A549 (cell line): ENCODE data around the gene PTPRN2. TPM values are rescaled to one million over a fixed set of nuclear protein-coding genes. Genes with fewer than 3 reads are reported as not detected.

ENCODE experiments used
- ATAC-seq, 2 experiments: fragments of 200-7000 bp in 1 of 2; fragments of >200 bp in 1 of 2; cut with Nextera tagmentation in 1 of 2; cut with Tn5 transposase in 1 of 2; 3 replicates each; pipeline versions ENCODE4 v1.8.0 to v1.9.1; 2018 to 2020; ENCODE audit warnings: mild to moderate bottlenecking in 1 of 2, moderate library complexity in 1 of 2
- CTCF ChIA-PET: fragments of 300-600 bp; sonication (Branson Sonifier 250); formaldehyde crosslinking; extraction: SDS; loops from one replicate; lab custom pipeline; 2021; ENCODE audit warnings: antibody characterized with exemption, inconsistent platforms; lab: Yijun Ruan, JAX
- POLR2A ChIA-PET: fragments of 350-600 bp; formaldehyde crosslinking; extraction: SDS; loops from one replicate; lab custom pipeline; 2021; ENCODE audit warnings: antibody characterized with exemption, inconsistent platforms; lab: Yijun Ruan, JAX
- DNase-seq, 2 experiments: peaks; one replicate each; pipeline versions ENCODE4 v3.0.0 to v3.0.0-alpha.2; 2011 to 2016; ENCODE audit warnings: low read depth in 1 of 2, low spot score in 1 of 2
- FAIRE-seq: peaks from 2 replicates; lab custom pipeline; 2011; peaks lifted over from hg19 to GRCh38; lab: Jason Lieb, UNC
- H3K27ac ChIP-seq, 2 experiments: fragments of >200 bp; sonication (Bioruptor Twin); formaldehyde crosslinking; 3 replicates each; pipeline ENCODE4 v1.5.1; 2016 to 2017
- H3K4me1 ChIP-seq: fragments of >200 bp; sonication (Bioruptor Twin); formaldehyde crosslinking; 3 replicates; pipeline ENCODE4 v1.6.1; 2016
- H3K4me2 ChIP-seq: fragments of >200 bp; sonication (Bioruptor Twin); formaldehyde crosslinking; 3 replicates; pipeline ENCODE4 v1.6.1; 2016
- H3K4me3 ChIP-seq: fragments of >200 bp; sonication (Bioruptor Twin); formaldehyde crosslinking; 3 replicates; pipeline ENCODE4 v1.5.1; 2016
- H3K9me3 ChIP-seq: fragments of >200 bp; sonication (Bioruptor Twin); formaldehyde crosslinking; 3 replicates; pipeline ENCODE4 v1.6.1; 2016
- CBX8 ChIP-seq: fragments of 200-600 bp; sonication (generic); IDR thresholded peaks from 2 replicates; pipeline ENCODE4 v1.6.1; 2016
- CHD2 ChIP-seq: fragments of 150-350 bp; IDR thresholded peaks from 2 replicates; pipeline ENCODE4 v1.6.1; 2014; ENCODE audit warnings: low read length; ENCODE audit not compliant: partially characterized antibody
- CTCF ChIP-seq: fragments of >200 bp; sonication (Bioruptor Twin); formaldehyde crosslinking; IDR thresholded peaks from 3 replicates; pipeline ENCODE4 v1.5.1; 2016
- EHF ChIP-seq: fragments of 250-450 bp; sonication (Bioruptor Pico); IDR thresholded peaks from 2 replicates; pipeline ENCODE4 v1.5.0; 2020; ENCODE audit warnings: mild to moderate bottlenecking
- EHMT2 ChIP-seq: fragments of 200-600 bp; sonication (generic); IDR thresholded peaks from 2 replicates; pipeline ENCODE4 v1.6.1; 2016; ENCODE audit warnings: antibody characterized with exemption, low read depth, mild to moderate bottlenecking, moderate library complexity
- EP300 ChIP-seq, 2 experiments: fragments of >200 bp; sonication (Bioruptor Twin); formaldehyde crosslinking; IDR thresholded peaks; 2 replicates in 1 of 2; 3 replicates in 1 of 2; pipeline ENCODE4 v1.6.1; 2016 to 2017
- FOXS1 ChIP-seq: fragments of 250-450 bp; sonication (Bioruptor Pico); IDR thresholded peaks from 2 replicates; pipeline ENCODE4 v1.5.0; 2020; ENCODE audit warnings: mild to moderate bottlenecking, moderate library complexity
- HEYL ChIP-seq: fragments of 250-450 bp; sonication (Bioruptor Pico); IDR thresholded peaks from 2 replicates; pipeline ENCODE4 v1.8.0; 2021; ENCODE audit warnings: mild to moderate bottlenecking, moderate library complexity
- HOXA7 ChIP-seq: fragments of 250-450 bp; sonication (Bioruptor Pico); IDR thresholded peaks from 2 replicates; pipeline ENCODE4 v1.5.0; 2020; ENCODE audit warnings: mild to moderate bottlenecking, moderate library complexity
- HOXB13 ChIP-seq: fragments of 250-450 bp; sonication (Bioruptor Pico); IDR thresholded peaks from 2 replicates; pipeline ENCODE4 v1.5.0; 2020; ENCODE audit warnings: low read depth, mild to moderate bottlenecking, moderate library complexity
- JUNB ChIP-seq: fragments of >200 bp; sonication (Bioruptor Twin); formaldehyde crosslinking; IDR thresholded peaks from 2 replicates; pipeline ENCODE4 v1.6.1; 2016
- MAFK ChIP-seq: fragments of 450-650 bp; IDR thresholded peaks from 2 replicates; pipeline ENCODE4 v1.6.1; 2014; ENCODE audit not compliant: partially characterized antibody
- POLR2A ChIP-seq: IDR thresholded peaks from 2 replicates; pipeline ENCODE4 v1.6.1; 2012; ENCODE audit warnings: mild to moderate bottlenecking, low read length
- RAD21 ChIP-seq, 2 experiments: fragments of >200 bp in 1 of 2; sonication (Bioruptor Twin) in 1 of 2; formaldehyde crosslinking in 1 of 2; IDR thresholded peaks in 1 of 2; conservative IDR thresholded peaks in 1 of 2; 2 replicates in 1 of 2; 3 replicates in 1 of 2; pipeline ENCODE4 v1.6.1; 2012 to 2018; ENCODE audit warnings: inconsistent platforms in 1 of 2
- RCOR1 ChIP-seq: fragments of 150-350 bp; IDR thresholded peaks from 2 replicates; pipeline ENCODE4 v1.6.1; 2014; ENCODE audit warnings: antibody characterized with exemption, low read length, low read depth
- ZNF302 ChIP-seq: fragments of 250-450 bp; sonication (Bioruptor Pico); IDR thresholded peaks from 2 replicates; pipeline ENCODE4 v1.9.0; 2021; ENCODE audit warnings: inconsistent platforms, mild to moderate bottlenecking, moderate library complexity
- ZSCAN20 ChIP-seq: fragments of 250-450 bp; sonication (Bioruptor Pico); IDR thresholded peaks from 2 replicates; pipeline ENCODE4 v1.8.0; 2022; ENCODE audit warnings: mild to moderate bottlenecking, moderate library complexity
- whole genome bisulfite sequencing: methylation state at CpG from one replicate; pipeline ENCODE4 v1.1.6; 2017; ENCODE audit errors: missing lambda C conversion rate; 5-methylcytosine and 5-hydroxymethylcytosine counted together
- polyA plus RNA-seq, 4 experiments: library from polyadenylated mRNA; depleted of rRNA in 3 of 4; stranded (reverse); fragments of >200 nt; fragmentation: RNase III in 1 of 4; extraction: RNeasy Plus Mini Kit Qiagen cat#74134 plus additional on column Dnase treatment in 1 of 4; gene quantifications; 2 replicates in 3 of 4; 3 replicates in 1 of 4; pipeline ENCODE4 v1.2.3, GENCODE V29; 2011 to 2017
- TF ChIP-seq, protein P1 (sequence below): fragments of 200-600 bp; sonication (generic); IDR thresholded peaks from 2 replicates; pipeline ENCODE4 v1.6.1; 2016; ENCODE audit warnings: antibody characterized with exemption, mild to moderate bottlenecking, moderate library complexity
- TF ChIP-seq, protein P2 (sequence below): fragments of 150-350 bp; IDR thresholded peaks from 2 replicates; pipeline ENCODE4 v1.6.1; 2014; ENCODE audit warnings: low read depth, mild to moderate bottlenecking, low read length
- TF ChIP-seq, protein P3 (sequence below): fragments of >200 bp; sonication (Bioruptor Twin); formaldehyde crosslinking; IDR thresholded peaks from 3 replicates; pipeline ENCODE4 v1.6.1; 2016

PTPRN2 gene
- polyA plus RNA-seq, 2 of the 4 experiments (the other 2 are of a cell fraction), result 0.41 to 1.2 TPM

- TF ChIP-seq RAD21 (conservative IDR thresholded peaks at IDR 0.05 in 1 of 2, IDR thresholded peaks at IDR 0.05 in 1 of 2) (no peak), CTCF (no peak), CBX8 (no peak)
- TF ChIP-seq, protein P1, sequence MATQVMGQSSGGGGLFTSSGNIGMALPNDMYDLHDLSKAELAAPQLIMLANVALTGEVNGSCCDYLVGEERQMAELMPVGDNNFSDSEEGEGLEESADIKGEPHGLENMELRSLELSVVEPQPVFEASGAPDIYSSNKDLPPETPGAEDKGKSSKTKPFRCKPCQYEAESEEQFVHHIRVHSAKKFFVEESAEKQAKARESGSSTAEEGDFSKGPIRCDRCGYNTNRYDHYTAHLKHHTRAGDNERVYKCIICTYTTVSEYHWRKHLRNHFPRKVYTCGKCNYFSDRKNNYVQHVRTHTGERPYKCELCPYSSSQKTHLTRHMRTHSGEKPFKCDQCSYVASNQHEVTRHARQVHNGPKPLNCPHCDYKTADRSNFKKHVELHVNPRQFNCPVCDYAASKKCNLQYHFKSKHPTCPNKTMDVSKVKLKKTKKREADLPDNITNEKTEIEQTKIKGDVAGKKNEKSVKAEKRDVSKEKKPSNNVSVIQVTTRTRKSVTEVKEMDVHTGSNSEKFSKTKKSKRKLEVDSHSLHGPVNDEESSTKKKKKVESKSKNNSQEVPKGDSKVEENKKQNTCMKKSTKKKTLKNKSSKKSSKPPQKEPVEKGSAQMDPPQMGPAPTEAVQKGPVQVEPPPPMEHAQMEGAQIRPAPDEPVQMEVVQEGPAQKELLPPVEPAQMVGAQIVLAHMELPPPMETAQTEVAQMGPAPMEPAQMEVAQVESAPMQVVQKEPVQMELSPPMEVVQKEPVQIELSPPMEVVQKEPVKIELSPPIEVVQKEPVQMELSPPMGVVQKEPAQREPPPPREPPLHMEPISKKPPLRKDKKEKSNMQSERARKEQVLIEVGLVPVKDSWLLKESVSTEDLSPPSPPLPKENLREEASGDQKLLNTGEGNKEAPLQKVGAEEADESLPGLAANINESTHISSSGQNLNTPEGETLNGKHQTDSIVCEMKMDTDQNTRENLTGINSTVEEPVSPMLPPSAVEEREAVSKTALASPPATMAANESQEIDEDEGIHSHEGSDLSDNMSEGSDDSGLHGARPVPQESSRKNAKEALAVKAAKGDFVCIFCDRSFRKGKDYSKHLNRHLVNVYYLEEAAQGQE, result no peak
- TF ChIP-seq, all 56 proteins: peak for 0
Measured at GRCh38 chr7:157580324-157580723, 1007.3 kb downstream of the PTPRN2 start (continued).

- no peak for DNase-seq
- Histone ChIP-seq H3K4me1 (no peaks in the 10 kb centered on the region), H3K4me2 (no peak overlapping the region), H3K27ac (no peak overlapping the region)
- POLR2A ChIA-PET, result no interaction called here
- no peak for ATAC-seq
- no peak for FAIRE-seq
- 69% methylated on average over 16 of the region's 16 CpGs for WGBS
- TF ChIP-seq EP300 (IDR thresholded peaks at IDR 0.05), result no peak
- no peak for TF ChIP-seq MAFK
- no peak for TF ChIP-seq ZNF302 (CRISPR knock-in tag)
- no peak for TF ChIP-seq EHF
- no peak for TF ChIP-seq RAD21 (conservative IDR thresholded peaks at IDR 0.05 in 1 of 2, IDR thresholded peaks at IDR 0.05 in 1 of 2)
- TF ChIP-seq HOXA7 (CRISPR knock-in tag), result no peak
- TF ChIP-seq, protein P2, sequence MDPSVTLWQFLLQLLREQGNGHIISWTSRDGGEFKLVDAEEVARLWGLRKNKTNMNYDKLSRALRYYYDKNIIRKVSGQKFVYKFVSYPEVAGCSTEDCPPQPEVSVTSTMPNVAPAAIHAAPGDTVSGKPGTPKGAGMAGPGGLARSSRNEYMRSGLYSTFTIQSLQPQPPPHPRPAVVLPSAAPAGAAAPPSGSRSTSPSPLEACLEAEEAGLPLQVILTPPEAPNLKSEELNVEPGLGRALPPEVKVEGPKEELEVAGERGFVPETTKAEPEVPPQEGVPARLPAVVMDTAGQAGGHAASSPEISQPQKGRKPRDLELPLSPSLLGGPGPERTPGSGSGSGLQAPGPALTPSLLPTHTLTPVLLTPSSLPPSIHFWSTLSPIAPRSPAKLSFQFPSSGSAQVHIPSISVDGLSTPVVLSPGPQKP, result no peak
- TF ChIP-seq HOXB13 (CRISPR knock-in tag), result no peak
- TF ChIP-seq RCOR1, result no peak
- no peak for TF ChIP-seq FOXS1 (CRISPR knock-in tag)
- TF ChIP-seq JUNB, result no peak
- TF ChIP-seq HEYL (CRISPR knock-in tag), result no peak
- TF ChIP-seq EHMT2, result no peak
- TF ChIP-seq ZSCAN20, result no peak
- TF ChIP-seq, all 56 proteins: peak for 0
- no peaks in the 10 kb centered on the region for H3K9me3 ChIP-seq
- CTCF ChIA-PET, result no interaction called here
- H3K4me3 ChIP-seq, result no peak overlapping the region
Measured at GRCh38 chr7:157579425-157579824, 1008.2 kb downstream of the PTPRN2 start.

DNA sequence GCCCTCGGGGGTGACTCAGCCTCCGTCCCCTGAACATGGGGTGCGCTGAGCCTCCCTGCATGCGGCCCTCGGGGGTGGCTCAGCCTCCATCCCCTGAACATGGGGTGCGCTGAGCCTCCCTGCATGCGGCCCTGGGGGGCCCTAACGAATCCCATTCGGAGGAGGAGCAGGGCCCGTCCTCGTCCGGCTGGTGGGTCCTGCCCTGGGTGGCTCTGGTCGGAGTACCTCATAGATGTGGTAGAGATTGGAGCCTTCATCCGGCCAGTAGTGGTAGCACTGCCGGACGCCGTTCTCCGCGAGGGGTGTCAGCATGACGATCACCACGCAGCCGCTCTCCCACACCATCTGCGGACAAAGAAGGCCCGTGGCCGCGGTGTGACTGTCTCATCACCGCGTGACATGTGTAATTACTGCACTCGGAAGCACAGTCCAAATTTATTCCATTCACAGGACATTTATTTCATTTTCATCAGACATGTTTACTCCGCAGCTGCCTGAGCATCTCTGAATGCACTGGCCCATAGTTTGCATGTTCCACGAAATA lies 1009.8 kb downstream of the PTPRN2 start:
- H3K27ac ChIP-seq, result no peak overlapping the region

More for the DNA sequence above, 1009.8 kb downstream of the PTPRN2 start:
- no peak for DNase-seq
- Histone ChIP-seq H3K4me2 (no peak overlapping the region), H3K4me1 (no peaks in the 10 kb centered on the region), H3K4me3 (no peak overlapping the region), H3K9me3 (no peaks in the 10 kb centered on the region)
- ChIA-PET CTCF (interaction anchor here (0.6 kb wide), 1 partner anchor 353 kb away, joined by 3 read pairs; no protein-coding TSS in a partner anchor), POLR2A (no interaction called here)
- no peak for FAIRE-seq
- TF ChIP-seq POLR2A, result no peak
- no peak for TF ChIP-seq ZSCAN20
- TF ChIP-seq EP300 (IDR thresholded peaks at IDR 0.05), result no peak
- no peak for TF ChIP-seq CTCF
- no peak for TF ChIP-seq CHD2
- TF ChIP-seq, protein P3, sequence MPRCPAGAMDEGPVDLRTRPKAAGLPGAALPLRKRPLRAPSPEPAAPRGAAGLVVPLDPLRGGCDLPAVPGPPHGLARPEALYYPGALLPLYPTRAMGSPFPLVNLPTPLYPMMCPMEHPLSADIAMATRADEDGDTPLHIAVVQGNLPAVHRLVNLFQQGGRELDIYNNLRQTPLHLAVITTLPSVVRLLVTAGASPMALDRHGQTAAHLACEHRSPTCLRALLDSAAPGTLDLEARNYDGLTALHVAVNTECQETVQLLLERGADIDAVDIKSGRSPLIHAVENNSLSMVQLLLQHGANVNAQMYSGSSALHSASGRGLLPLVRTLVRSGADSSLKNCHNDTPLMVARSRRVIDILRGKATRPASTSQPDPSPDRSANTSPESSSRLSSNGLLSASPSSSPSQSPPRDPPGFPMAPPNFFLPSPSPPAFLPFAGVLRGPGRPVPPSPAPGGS, result no peak
- ATAC-seq, result no peak
- 72% methylated on average over 28 of the region's 31 CpGs for WGBS
